CD14-positive monocyte (primary cell): Measurements from ENCODE around the gene GPR55. TPM values are rescaled to one million over a fixed set of nuclear protein-coding genes. Genes with fewer than 3 reads are reported as not detected.
A peak's percentile ranks its signal among the peaks of the same experiment; 100 is the strongest.

ENCODE experiments used
- DNase-seq, 3 donors: peaks; one replicate each; pipeline ENCODE4 v3.0.0-alpha.2; 2011 to 2022
- H2AFZ ChIP-seq: 2 replicates; pipeline ENCODE4 v1.6.0; 2012; ENCODE audit warnings: mild to moderate bottlenecking, low read depth, low read length, inconsistent platforms; ENCODE audit not compliant: insufficient read depth, poor library complexity, severe bottlenecking
- H3K27ac ChIP-seq, 2 donors: 1 replicate in 1 of 2; 2 replicates in 1 of 2; pipeline ENCODE4 v1.5.1; 2012 to 2013; ENCODE audit warnings: low read length in 2 of 2, control low read depth in 1 of 2, inconsistent platforms in 1 of 2, low read depth in 1 of 2, mild to moderate bottlenecking in 1 of 2
- H3K27me3 ChIP-seq, 2 donors: one replicate each; pipeline versions ENCODE4 v1.6.0 to v1.6.1; 2011 to 2013; ENCODE audit warnings: low read length in 2 of 2; ENCODE audit not compliant: control insufficient read depth in 2 of 2, insufficient read depth in 2 of 2
- H3K36me3 ChIP-seq, 2 donors: replicated peaks in 1 of 2; 1 replicate in 1 of 2; 2 replicates in 1 of 2; pipeline versions ENCODE4 v1.5.1 to v1.6.1; 2012 to 2013; ENCODE audit warnings: low read length in 2 of 2, control low read depth in 1 of 2, inconsistent platforms in 1 of 2, mild to moderate bottlenecking in 1 of 2; ENCODE audit not compliant: insufficient read depth in 2 of 2, control insufficient read depth in 1 of 2
- H3K4me1 ChIP-seq, 2 donors: 1 replicate in 1 of 2; 2 replicates in 1 of 2; pipeline versions ENCODE4 v1.5.1 to v1.6.1; 2012 to 2013; ENCODE audit warnings: low read length in 2 of 2, control low read depth in 1 of 2, inconsistent platforms in 1 of 2, mild to moderate bottlenecking in 1 of 2, moderate library complexity in 1 of 2; ENCODE audit not compliant: insufficient read depth in 2 of 2, control insufficient read depth in 1 of 2
- H3K4me2 ChIP-seq: replicated peaks from 2 replicates; pipeline ENCODE3; 2012; ENCODE audit warnings: low read length, moderate library complexity, mild to moderate bottlenecking; ENCODE audit not compliant: poor library complexity, severe bottlenecking; ENCODE audit errors: extremely low read depth
- H3K4me3 ChIP-seq, 3 experiments: fragments of 200-600 bp in 1 of 3; sonication (generic) in 1 of 3; replicated peaks in 1 of 3; 1 replicate in 2 of 3; 2 replicates in 1 of 3; pipeline ENCODE4 v1.5.1; 2011 to 2013; ENCODE audit warnings: low read length in 3 of 3, mild to moderate bottlenecking in 3 of 3, control low read depth in 2 of 3, low read depth in 2 of 3, inconsistent platforms in 1 of 3, moderate library complexity in 1 of 3
- H3K79me2 ChIP-seq: 2 replicates; pipeline ENCODE4 v1.6.0; 2012; ENCODE audit warnings: mild to moderate bottlenecking, control low read depth, inconsistent platforms, low read length, moderate library complexity; ENCODE audit not compliant: insufficient read depth
- H3K9ac ChIP-seq: 2 replicates; pipeline ENCODE4 v1.6.0; 2017; ENCODE audit warnings: low read length, mild to moderate bottlenecking; ENCODE audit not compliant: insufficient read depth, poor library complexity, severe bottlenecking
- H3K9me3 ChIP-seq, 2 donors: replicated peaks in 1 of 2; 1 replicate in 1 of 2; 2 replicates in 1 of 2; pipeline versions ENCODE4 v1.5.1 to v1.6.1; 2012 to 2013; ENCODE audit warnings: low read length in 2 of 2, control low read depth in 1 of 2; ENCODE audit not compliant: control insufficient read depth in 1 of 2, insufficient read depth in 1 of 2
- H4K20me1 ChIP-seq: 2 replicates; pipeline ENCODE4 v1.6.0; 2012; ENCODE audit warnings: mild to moderate bottlenecking, low read length, control low read depth, moderate library complexity; ENCODE audit not compliant: insufficient read depth
- H3K27ac Mint-ChIP-seq, 7 donors: one replicate each; pipeline ENCODE4 v1.8.0; 2020; ENCODE audit warnings: mild to moderate bottlenecking in 7 of 7, mixed read lengths in 7 of 7, moderate library complexity in 6 of 7, inconsistent platforms in 2 of 7
- H3K27me3 Mint-ChIP-seq, 3 donors: one replicate each; pipeline ENCODE4 v1.8.0; 2021 to 2022; ENCODE audit warnings: low read depth in 3 of 3, mild to moderate bottlenecking in 3 of 3, mixed read lengths in 3 of 3, moderate library complexity in 3 of 3, inconsistent platforms in 1 of 3
- H3K36me3 Mint-ChIP-seq, 2 donors: one replicate each; pipeline ENCODE4 v1.8.0; 2020; ENCODE audit warnings: mixed read lengths in 2 of 2, inconsistent platforms in 1 of 2, mild to moderate bottlenecking in 1 of 2
- H3K4me1 Mint-ChIP-seq: one replicate; pipeline ENCODE4 v1.8.0; 2020; ENCODE audit warnings: mild to moderate bottlenecking, mixed read lengths
- H3K4me3 Mint-ChIP-seq, 2 donors: one replicate each; pipeline ENCODE4 v1.8.0; 2020; ENCODE audit warnings: mild to moderate bottlenecking in 2 of 2, mixed read lengths in 2 of 2, moderate library complexity in 1 of 2
- H3K9me3 Mint-ChIP-seq, 7 donors: one replicate each; pipeline ENCODE4 v1.8.0; 2020 to 2022; ENCODE audit warnings: mixed read lengths in 7 of 7, mild to moderate bottlenecking in 6 of 7, moderate library complexity in 6 of 7, inconsistent platforms in 2 of 7
- WGBS: methylation state at CpG from one replicate; pipeline ENCODE4 v1.1.5; 2013; ENCODE audit warnings: missing lambda C conversion rate; ENCODE audit not compliant: insufficient coverage; 5-methylcytosine and 5-hydroxymethylcytosine counted together
- intact Hi-C, 2 donors: fragments of 100-400 bp; cut with micrococcal nuclease; formaldehyde crosslinking; loops; one replicate each; pipeline versions ENCODE4 v1.15.0 to v1.15.1; 2023
- polyA plus RNA-seq, 3 donors: library from polyadenylated mRNA; depleted of rRNA in 1 of 3; unstranded in 2 of 3; stranded (reverse) in 1 of 3; fragments of 300-500 nt in 2 of 3; fragments of >200 nt in 1 of 3; fragmentation: Illumina TruSeq in 2 of 3; gene quantifications; 1 replicate in 2 of 3; 2 replicates in 1 of 3; pipeline ENCODE4 v1.2.3, GENCODE V29; 2012 to 2021
- TF ChIP-seq, protein P1 (sequence below): fragments of 200-600 bp; IDR thresholded peaks from one replicate; pipeline ENCODE4 v1.8.0; 2022; ENCODE audit warnings: antibody characterized with exemption, mild to moderate bottlenecking

Gene GPR55
- polyA plus RNA-seq, 3 donors, result 0.11 to 0.12 TPM; not detected in 1

DNA sequence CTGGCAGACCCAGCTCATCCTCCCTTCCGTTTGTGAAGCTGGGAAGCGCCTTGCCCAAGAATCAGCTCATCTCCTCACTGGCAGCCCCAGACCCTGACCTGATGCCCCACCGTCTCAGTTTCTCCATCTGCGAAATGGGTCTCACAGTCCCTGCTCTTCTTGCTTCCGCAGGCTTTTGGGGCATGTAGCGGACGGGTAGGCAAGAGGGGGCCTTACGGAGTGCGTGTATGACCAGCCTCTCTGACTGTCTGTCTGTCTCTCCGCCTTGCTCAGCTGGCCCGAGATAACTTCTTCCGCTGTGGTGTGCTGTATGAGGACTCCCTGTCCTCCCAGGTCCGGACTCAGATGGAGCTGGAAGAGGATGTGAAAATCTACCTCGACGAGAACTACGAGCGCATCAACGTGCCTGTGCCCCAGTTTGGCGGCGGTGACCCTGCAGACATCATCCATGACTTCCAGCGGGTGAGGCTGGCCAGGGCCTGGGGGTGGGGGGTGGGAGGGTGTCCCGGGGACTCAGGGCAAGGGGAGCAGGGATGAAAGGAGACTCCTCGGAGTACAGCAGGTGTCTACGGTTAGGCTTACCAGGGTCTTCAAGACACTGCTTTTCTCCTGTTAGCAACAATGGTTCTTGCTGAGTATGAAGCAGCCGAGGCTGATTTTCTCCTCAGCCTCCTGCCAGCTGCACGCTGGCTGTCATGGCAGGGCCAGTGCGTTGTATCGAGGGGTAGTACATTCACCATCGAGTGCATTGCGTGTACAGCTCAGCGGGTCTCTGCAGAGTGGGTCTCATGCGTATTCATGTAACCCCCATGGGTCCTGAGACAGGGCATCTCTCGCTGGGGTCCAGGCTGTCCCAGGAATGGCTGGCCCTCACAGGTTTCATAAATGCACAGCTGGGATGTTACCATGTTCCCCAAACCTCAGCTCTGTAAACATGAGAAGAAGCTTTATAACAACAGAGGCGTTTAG is 49.4 kb downstream of the GPR55 start:
- Histone ChIP-seq H3K4me2 (no peak overlapping the region), H3K79me2 (no peaks in the 10 kb centered on the region), H3K36me3 (no peaks in the 10 kb centered on the region), H3K9ac (no peak overlapping the region), H3K27me3 (no peaks in the 10 kb centered on the region), H4K20me1 (no peaks in the 10 kb centered on the region), H3K4me1 (peaks cover 17 to 18% of the 10 kb centered on the region in 2 donors), H3K4me3 (no peak overlapping the region), H2AFZ (no peak overlapping the region), H3K27ac (no peak overlapping the region), H3K9me3 (no peaks in the 10 kb centered on the region)
- intact Hi-C loops, result no loop called here
- TF ChIP-seq, protein P1, sequence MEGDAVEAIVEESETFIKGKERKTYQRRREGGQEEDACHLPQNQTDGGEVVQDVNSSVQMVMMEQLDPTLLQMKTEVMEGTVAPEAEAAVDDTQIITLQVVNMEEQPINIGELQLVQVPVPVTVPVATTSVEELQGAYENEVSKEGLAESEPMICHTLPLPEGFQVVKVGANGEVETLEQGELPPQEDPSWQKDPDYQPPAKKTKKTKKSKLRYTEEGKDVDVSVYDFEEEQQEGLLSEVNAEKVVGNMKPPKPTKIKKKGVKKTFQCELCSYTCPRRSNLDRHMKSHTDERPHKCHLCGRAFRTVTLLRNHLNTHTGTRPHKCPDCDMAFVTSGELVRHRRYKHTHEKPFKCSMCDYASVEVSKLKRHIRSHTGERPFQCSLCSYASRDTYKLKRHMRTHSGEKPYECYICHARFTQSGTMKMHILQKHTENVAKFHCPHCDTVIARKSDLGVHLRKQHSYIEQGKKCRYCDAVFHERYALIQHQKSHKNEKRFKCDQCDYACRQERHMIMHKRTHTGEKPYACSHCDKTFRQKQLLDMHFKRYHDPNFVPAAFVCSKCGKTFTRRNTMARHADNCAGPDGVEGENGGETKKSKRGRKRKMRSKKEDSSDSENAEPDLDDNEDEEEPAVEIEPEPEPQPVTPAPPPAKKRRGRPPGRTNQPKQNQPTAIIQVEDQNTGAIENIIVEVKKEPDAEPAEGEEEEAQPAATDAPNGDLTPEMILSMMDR, result no peak
- H3K27me3 Mint-ChIP-seq, result peaks cover 0 to 3% (median 0%) of the 10 kb centered on the region in 3 donors
- WGBS, result 94% methylated on average over 32 of the region's 34 CpGs
- no peak overlapping the region for H3K4me3 Mint-ChIP-seq
- no peak for DNase-seq
- H3K36me3 Mint-ChIP-seq, result no peaks in the 10 kb centered on the region
- peak overlapping the region in 1 of 7 donors; percentile 14 for H3K27ac Mint-ChIP-seq
- peaks cover 21% of the 10 kb centered on the region for H3K4me1 Mint-ChIP-seq
- H3K9me3 Mint-ChIP-seq, result no peaks in the 10 kb centered on the region

DNA sequence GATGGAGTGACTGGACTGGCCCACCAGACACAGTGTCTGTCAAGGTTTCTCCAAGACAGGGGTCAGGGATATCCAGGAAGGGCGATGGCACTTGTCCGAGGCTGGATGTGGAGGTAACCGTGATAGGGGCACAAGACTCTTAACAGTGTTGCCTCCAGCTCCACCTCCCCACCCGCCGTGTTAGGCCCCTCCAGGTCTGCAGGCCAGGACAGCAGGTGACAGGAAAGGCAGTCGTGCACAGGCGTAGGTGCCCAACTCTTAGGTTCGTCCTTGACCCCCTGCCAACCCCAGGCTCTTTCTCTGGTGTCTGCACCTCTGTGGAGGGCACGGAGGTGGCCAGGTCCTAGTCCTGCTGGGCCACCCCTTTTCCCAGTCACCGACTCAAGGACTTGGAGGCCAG is 50.2 kb downstream of the GPR55 start:
- Histone ChIP-seq H3K4me2 (no peak overlapping the region), H3K27ac (no peak overlapping the region), H3K27me3 (no peaks in the 10 kb centered on the region), H2AFZ (no peak overlapping the region), H3K4me3 (no peak overlapping the region), H3K9me3 (no peaks in the 10 kb centered on the region), H3K4me1 (peaks cover 25 to 26% of the 10 kb centered on the region in 2 donors), H3K79me2 (no peaks in the 10 kb centered on the region), H3K36me3 (no peaks in the 10 kb centered on the region), H3K9ac (no peak overlapping the region), H4K20me1 (no peaks in the 10 kb centered on the region)
- Mint-ChIP-seq H3K36me3 (no peaks in the 10 kb centered on the region), H3K4me1 (peaks cover 29% of the 10 kb centered on the region), H3K9me3 (no peaks in the 10 kb centered on the region), H3K27ac (no peak overlapping the region), H3K4me3 (no peak overlapping the region), H3K27me3 (peaks cover 0 to 4% (median 3%) of the 10 kb centered on the region in 3 donors)
- TF ChIP-seq, protein P1, result no peak
- 93% methylated on average over 9 of the region's 10 CpGs for WGBS
- intact Hi-C loops, result no loop called here
- no peak for DNase-seq
